ENCODE results near the gene TFPI. TPM values are rescaled to one million over a fixed set of nuclear protein-coding genes. Genes with fewer than 3 reads are reported as not detected.

TFPI gene
- polyA plus RNA-seq, 2 of the 4 experiments (the other 2 are of a cell fraction): 14.3 to 104 TPM

GRCh38 chr2:187477051-187477450 is 77.2 kb downstream of the TFPI start:
- no peak for ATAC-seq
- CTCF ChIA-PET: no interaction called here

GRCh38 chr2:187475499-187476248 is 78.6 kb downstream of the TFPI start:
- FAIRE-seq (no peak), ATAC-seq (no peak), DNase-seq (ENCODE audit: low read depth in 1 of 2, low spot score in 1 of 2) (no peak)
- H3K4me1 ChIP-seq: no peaks in the 10 kb centered on the region
- CTCF ChIA-PET: interaction anchor here (1.9 kb wide), 1 partner anchor 22 kb away, joined by 4 read pairs; no protein-coding TSS in a partner anchor
- 80% methylated on average over 2 of the region's 2 CpGs for WGBS (ENCODE audit: missing lambda C conversion rate)
- H3K27ac ChIP-seq: no peak overlapping the region
- no peaks in the 10 kb centered on the region for H3K9me3 ChIP-seq
- POLR2A ChIA-PET: no interaction called here
- TF ChIP-seq CHD4 (IDR thresholded peaks at IDR 0.05; ENCODE audit: borderline replicate concordance) (no peak), SMC3 (IDR thresholded peaks at IDR 0.05) (no peak), MAZ (IDR thresholded peaks at IDR 0.05; ENCODE audit: borderline replicate concordance, low read depth, low read length) (no peak), MAFK (IDR thresholded peaks at IDR 0.05; ENCODE audit: partially characterized antibody) (peak; percentile 8), GATA3 (IDR thresholded peaks at IDR 0.05; ENCODE audit: borderline replicate concordance) (no peak)
- TF ChIP-seq, protein P1, sequence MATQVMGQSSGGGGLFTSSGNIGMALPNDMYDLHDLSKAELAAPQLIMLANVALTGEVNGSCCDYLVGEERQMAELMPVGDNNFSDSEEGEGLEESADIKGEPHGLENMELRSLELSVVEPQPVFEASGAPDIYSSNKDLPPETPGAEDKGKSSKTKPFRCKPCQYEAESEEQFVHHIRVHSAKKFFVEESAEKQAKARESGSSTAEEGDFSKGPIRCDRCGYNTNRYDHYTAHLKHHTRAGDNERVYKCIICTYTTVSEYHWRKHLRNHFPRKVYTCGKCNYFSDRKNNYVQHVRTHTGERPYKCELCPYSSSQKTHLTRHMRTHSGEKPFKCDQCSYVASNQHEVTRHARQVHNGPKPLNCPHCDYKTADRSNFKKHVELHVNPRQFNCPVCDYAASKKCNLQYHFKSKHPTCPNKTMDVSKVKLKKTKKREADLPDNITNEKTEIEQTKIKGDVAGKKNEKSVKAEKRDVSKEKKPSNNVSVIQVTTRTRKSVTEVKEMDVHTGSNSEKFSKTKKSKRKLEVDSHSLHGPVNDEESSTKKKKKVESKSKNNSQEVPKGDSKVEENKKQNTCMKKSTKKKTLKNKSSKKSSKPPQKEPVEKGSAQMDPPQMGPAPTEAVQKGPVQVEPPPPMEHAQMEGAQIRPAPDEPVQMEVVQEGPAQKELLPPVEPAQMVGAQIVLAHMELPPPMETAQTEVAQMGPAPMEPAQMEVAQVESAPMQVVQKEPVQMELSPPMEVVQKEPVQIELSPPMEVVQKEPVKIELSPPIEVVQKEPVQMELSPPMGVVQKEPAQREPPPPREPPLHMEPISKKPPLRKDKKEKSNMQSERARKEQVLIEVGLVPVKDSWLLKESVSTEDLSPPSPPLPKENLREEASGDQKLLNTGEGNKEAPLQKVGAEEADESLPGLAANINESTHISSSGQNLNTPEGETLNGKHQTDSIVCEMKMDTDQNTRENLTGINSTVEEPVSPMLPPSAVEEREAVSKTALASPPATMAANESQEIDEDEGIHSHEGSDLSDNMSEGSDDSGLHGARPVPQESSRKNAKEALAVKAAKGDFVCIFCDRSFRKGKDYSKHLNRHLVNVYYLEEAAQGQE (IDR thresholded peaks at IDR 0.05): no peak
- H3K4me2 ChIP-seq: no peak overlapping the region
- H3K4me3 ChIP-seq: no peak overlapping the region

More at GRCh38 chr2:187477051-187477450, 77.2 kb downstream of the TFPI start:
- no peak for FAIRE-seq
- Histone ChIP-seq H3K4me3 (no peak overlapping the region), H3K27ac (no peak overlapping the region), H3K9me3 (no peaks in the 10 kb centered on the region), H3K4me1 (no peaks in the 10 kb centered on the region), H3K4me2 (no peak overlapping the region)
- POLR2A ChIA-PET: no interaction called here
- DNase-seq (ENCODE audit: low read depth in 1 of 2, low spot score in 1 of 2): no peak
- TF ChIP-seq KDM5A (IDR thresholded peaks at IDR 0.05): no peak
- TF ChIP-seq ESRRA (IDR thresholded peaks at IDR 0.05; ENCODE audit: borderline replicate concordance, low read length): no peak
- TF ChIP-seq GATA3 (IDR thresholded peaks at IDR 0.05; ENCODE audit: borderline replicate concordance): no peak
- TF ChIP-seq, protein P2, sequence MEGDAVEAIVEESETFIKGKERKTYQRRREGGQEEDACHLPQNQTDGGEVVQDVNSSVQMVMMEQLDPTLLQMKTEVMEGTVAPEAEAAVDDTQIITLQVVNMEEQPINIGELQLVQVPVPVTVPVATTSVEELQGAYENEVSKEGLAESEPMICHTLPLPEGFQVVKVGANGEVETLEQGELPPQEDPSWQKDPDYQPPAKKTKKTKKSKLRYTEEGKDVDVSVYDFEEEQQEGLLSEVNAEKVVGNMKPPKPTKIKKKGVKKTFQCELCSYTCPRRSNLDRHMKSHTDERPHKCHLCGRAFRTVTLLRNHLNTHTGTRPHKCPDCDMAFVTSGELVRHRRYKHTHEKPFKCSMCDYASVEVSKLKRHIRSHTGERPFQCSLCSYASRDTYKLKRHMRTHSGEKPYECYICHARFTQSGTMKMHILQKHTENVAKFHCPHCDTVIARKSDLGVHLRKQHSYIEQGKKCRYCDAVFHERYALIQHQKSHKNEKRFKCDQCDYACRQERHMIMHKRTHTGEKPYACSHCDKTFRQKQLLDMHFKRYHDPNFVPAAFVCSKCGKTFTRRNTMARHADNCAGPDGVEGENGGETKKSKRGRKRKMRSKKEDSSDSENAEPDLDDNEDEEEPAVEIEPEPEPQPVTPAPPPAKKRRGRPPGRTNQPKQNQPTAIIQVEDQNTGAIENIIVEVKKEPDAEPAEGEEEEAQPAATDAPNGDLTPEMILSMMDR (IDR thresholded peaks at IDR 0.05): no peak
- TF ChIP-seq ZNF302 (CRISPR knock-in tag; IDR thresholded peaks at IDR 0.05): no peak
- TF ChIP-seq RAD21 (conservative IDR thresholded peaks at IDR 0.05 in 1 of 2, IDR thresholded peaks at IDR 0.05 in 1 of 2): no peak
- TF ChIP-seq HOXA7 (CRISPR knock-in tag; IDR thresholded peaks at IDR 0.05): no peak
- no peak for TF ChIP-seq JUN (IDR thresholded peaks at IDR 0.05)
- no peak for TF ChIP-seq JUNB (IDR thresholded peaks at IDR 0.05)
- no peak for TF ChIP-seq POLR2A (IDR thresholded peaks at IDR 0.05; ENCODE audit: low read length)
- no peak for TF ChIP-seq RARB (CRISPR knock-in tag; IDR thresholded peaks at IDR 0.05)
- TF ChIP-seq, protein P3, sequence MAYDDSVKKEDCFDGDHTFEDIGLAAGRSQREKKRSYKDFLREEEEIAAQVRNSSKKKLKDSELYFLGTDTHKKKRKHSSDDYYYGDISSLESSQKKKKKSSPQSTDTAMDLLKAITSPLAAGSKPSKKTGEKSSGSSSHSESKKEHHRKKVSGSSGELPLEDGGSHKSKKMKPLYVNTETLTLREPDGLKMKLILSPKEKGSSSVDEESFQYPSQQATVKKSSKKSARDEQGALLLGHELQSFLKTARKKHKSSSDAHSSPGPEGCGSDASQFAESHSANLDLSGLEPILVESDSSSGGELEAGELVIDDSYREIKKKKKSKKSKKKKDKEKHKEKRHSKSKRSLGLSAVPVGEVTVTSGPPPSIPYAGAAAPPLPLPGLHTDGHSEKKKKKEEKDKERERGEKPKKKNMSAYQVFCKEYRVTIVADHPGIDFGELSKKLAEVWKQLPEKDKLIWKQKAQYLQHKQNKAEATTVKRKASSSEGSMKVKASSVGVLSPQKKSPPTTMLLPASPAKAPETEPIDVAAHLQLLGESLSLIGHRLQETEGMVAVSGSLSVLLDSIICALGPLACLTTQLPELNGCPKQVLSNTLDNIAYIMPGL (CRISPR knock-in tag; IDR thresholded peaks at IDR 0.05; ENCODE audit: borderline replicate concordance): no peak
- no peak for TF ChIP-seq BHLHE40 (IDR thresholded peaks at IDR 0.05; ENCODE audit: low read depth, low read length)

All from A549 (cell line).